ENCODE data around the gene CPEB2.

Gene CPEB2

DNA sequence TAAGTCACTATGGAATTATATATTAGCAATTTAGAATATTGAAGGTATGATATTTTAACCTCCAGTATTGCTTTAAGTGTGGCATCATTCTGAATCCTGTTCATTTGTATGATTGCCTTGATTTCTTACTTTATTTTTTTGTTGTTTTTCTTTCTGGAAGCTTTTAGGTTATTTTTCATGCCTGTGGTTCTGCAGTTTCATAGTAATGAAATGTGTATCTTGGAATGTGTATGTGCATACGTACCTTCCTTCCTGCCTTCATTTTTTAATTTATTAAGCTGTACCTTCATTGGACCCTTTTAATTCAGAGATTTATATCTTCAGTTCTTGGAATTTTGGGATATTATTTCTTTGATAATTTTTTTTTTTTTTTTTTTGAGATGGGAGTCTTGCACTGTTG lies 22.1 kb downstream of the CPEB2 start:
- Histone ChIP-seq H3K9me2 (replicated peaks; ENCODE audit: insufficient read depth, low read length) (no peaks in the 10 kb centered on the region), H3K4me2 (ENCODE audit: low read depth, low read length, poor library complexity, severe bottlenecking) (no peak overlapping the region), H3F3A (ENCODE audit: insufficient read depth) (no peaks in the 10 kb centered on the region; the same call in 1 of the 2 replicates), H2AFZ (ENCODE audit: low read depth, low read length, severe bottlenecking) (no peak overlapping the region), H3K4me3 (ENCODE audit: insufficient read depth, low read length, poor library complexity, severe bottlenecking) (no peak overlapping the region), H4K20me1 (ENCODE audit: low read depth, low read length) (no peaks in the 10 kb centered on the region), H3K9ac (ENCODE audit: low read length) (no peak overlapping the region), H3K27ac (ENCODE audit: low read depth, low read length) (no peak overlapping the region), H3K9me3 (ENCODE audit: insufficient read depth, low read length) (no peaks in the 10 kb centered on the region), H3K36me3 (ENCODE audit: low read length) (peaks cover 19% of the 10 kb centered on the region; the same call in 1 of the 2 replicates), H3K79me2 (ENCODE audit: insufficient read depth, low read length) (no peaks in the 10 kb centered on the region; the same call in 1 of the 2 replicates), H3K27me3 (ENCODE audit: low read length) (no peaks in the 10 kb centered on the region)
- TF ChIP-seq EZH2phosphoT487 (conservative IDR thresholded peaks at IDR 0.05; ENCODE audit: low read length), result no peak
- TF ChIP-seq, protein P1, sequence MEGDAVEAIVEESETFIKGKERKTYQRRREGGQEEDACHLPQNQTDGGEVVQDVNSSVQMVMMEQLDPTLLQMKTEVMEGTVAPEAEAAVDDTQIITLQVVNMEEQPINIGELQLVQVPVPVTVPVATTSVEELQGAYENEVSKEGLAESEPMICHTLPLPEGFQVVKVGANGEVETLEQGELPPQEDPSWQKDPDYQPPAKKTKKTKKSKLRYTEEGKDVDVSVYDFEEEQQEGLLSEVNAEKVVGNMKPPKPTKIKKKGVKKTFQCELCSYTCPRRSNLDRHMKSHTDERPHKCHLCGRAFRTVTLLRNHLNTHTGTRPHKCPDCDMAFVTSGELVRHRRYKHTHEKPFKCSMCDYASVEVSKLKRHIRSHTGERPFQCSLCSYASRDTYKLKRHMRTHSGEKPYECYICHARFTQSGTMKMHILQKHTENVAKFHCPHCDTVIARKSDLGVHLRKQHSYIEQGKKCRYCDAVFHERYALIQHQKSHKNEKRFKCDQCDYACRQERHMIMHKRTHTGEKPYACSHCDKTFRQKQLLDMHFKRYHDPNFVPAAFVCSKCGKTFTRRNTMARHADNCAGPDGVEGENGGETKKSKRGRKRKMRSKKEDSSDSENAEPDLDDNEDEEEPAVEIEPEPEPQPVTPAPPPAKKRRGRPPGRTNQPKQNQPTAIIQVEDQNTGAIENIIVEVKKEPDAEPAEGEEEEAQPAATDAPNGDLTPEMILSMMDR (IDR thresholded peaks at IDR 0.05; ENCODE audit: insufficient read depth, low read length, poor library complexity, severe bottlenecking), result no peak

GRCh38 chr4:15025693-15026092 lies 23.4 kb downstream of the CPEB2 start:
- H3K27me3 ChIP-seq (ENCODE audit: low read length), result no peaks in the 10 kb centered on the region
- H3K4me3 ChIP-seq (ENCODE audit: insufficient read depth, low read length, poor library complexity, severe bottlenecking), result no peak overlapping the region
- H3K9ac ChIP-seq (ENCODE audit: low read length), result no peak overlapping the region
- no peaks in the 10 kb centered on the region for H3K9me3 ChIP-seq (ENCODE audit: insufficient read depth, low read length)
- no peak overlapping the region for H2AFZ ChIP-seq (ENCODE audit: low read depth, low read length, severe bottlenecking)
- no peaks in the 10 kb centered on the region; the same call in 1 of the 2 replicates for H3F3A ChIP-seq (ENCODE audit: insufficient read depth)
- no peak for TF ChIP-seq EZH2phosphoT487 (conservative IDR thresholded peaks at IDR 0.05; ENCODE audit: low read length)
- TF ChIP-seq, protein P1 (IDR thresholded peaks at IDR 0.05; ENCODE audit: insufficient read depth, low read length, poor library complexity, severe bottlenecking), result no peak
- peaks cover 15% of the 10 kb centered on the region; the same call in 1 of the 2 replicates for H3K36me3 ChIP-seq (ENCODE audit: low read length)
- H3K79me2 ChIP-seq (ENCODE audit: insufficient read depth, low read length), result no peaks in the 10 kb centered on the region; the same call in 1 of the 2 replicates
- H3K27ac ChIP-seq (ENCODE audit: low read depth, low read length), result no peak overlapping the region
- no peaks in the 10 kb centered on the region for H3K9me2 ChIP-seq (replicated peaks; ENCODE audit: insufficient read depth, low read length)
- H4K20me1 ChIP-seq (ENCODE audit: low read depth, low read length), result no peaks in the 10 kb centered on the region
- no peak overlapping the region for H3K4me2 ChIP-seq (ENCODE audit: low read depth, low read length, poor library complexity, severe bottlenecking)

- no peaks in the 10 kb centered on the region for H3K9me2 ChIP-seq (replicated peaks; ENCODE audit: insufficient read depth, low read length)
- no peaks in the 10 kb centered on the region for H3K9me3 ChIP-seq (ENCODE audit: insufficient read depth, low read length)
- TF ChIP-seq, protein P1 (IDR thresholded peaks at IDR 0.05; ENCODE audit: insufficient read depth, low read length, poor library complexity, severe bottlenecking), result no peak
- no peak for TF ChIP-seq EZH2phosphoT487 (conservative IDR thresholded peaks at IDR 0.05; ENCODE audit: low read length)
- no peak overlapping the region for H3K4me2 ChIP-seq (ENCODE audit: low read depth, low read length, poor library complexity, severe bottlenecking)
- H3K79me2 ChIP-seq (ENCODE audit: insufficient read depth, low read length), result no peaks in the 10 kb centered on the region; the same call in 1 of the 2 replicates
- no peak overlapping the region for H3K9ac ChIP-seq (ENCODE audit: low read length)
- H3K4me3 ChIP-seq (ENCODE audit: insufficient read depth, low read length, poor library complexity, severe bottlenecking), result no peak overlapping the region
- H3K27me3 ChIP-seq (ENCODE audit: low read length), result no peaks in the 10 kb centered on the region
- H2AFZ ChIP-seq (ENCODE audit: low read depth, low read length, severe bottlenecking), result no peak overlapping the region
- no peak overlapping the region for H3K27ac ChIP-seq (ENCODE audit: low read depth, low read length)
- no peaks in the 10 kb centered on the region for H4K20me1 ChIP-seq (ENCODE audit: low read depth, low read length)
- H3K36me3 ChIP-seq (ENCODE audit: low read length), result peaks cover 18% of the 10 kb centered on the region
- no peaks in the 10 kb centered on the region for H3F3A ChIP-seq (ENCODE audit: insufficient read depth)
Measured at GRCh38 chr4:15027921-15028435, 25.7 kb downstream of the CPEB2 start.

Measured in SU-DHL-6 (cell line).